Esophagus muscularis mucosa (tissue), 4 donors: ENCODE data around the gene ATP1A3. TPM values are rescaled to one million over a fixed set of nuclear protein-coding genes. Genes with fewer than 3 reads are reported as not detected.

ENCODE experiments used
- DNase-seq: peaks from one replicate; pipeline ENCODE4 v3.0.0-alpha.2; 2017; ENCODE audit errors: extremely low spot score
- H3K27ac ChIP-seq, 4 donors: fragments of 200-600 bp; sonication (generic); replicated peaks in 1 of 4; 1 replicate in 3 of 4; 2 replicates in 1 of 4; pipeline ENCODE4 v1.5.1; 2016 to 2019; ENCODE audit warnings: mild to moderate bottlenecking in 1 of 4
- H3K27me3 ChIP-seq, 4 donors: fragments of 200-600 bp; sonication (generic); one replicate each; pipeline versions ENCODE4 v1.5.1 to v1.6.0; 2016 to 2019
- H3K36me3 ChIP-seq, 4 donors: fragments of 200-600 bp; sonication (generic); one replicate each; pipeline ENCODE4 v1.5.1; 2016 to 2019
- H3K4me1 ChIP-seq, 4 donors: fragments of 200-600 bp; sonication (generic); one replicate each; pipeline ENCODE4 v1.5.1; 2016 to 2019
- H3K4me3 ChIP-seq, 4 donors: fragments of 200-600 bp; sonication (generic); 1 replicate in 2 of 4; 2 replicates in 2 of 4; pipeline ENCODE4 v1.5.1; 2016 to 2019; ENCODE audit warnings: mild to moderate bottlenecking in 4 of 4, moderate library complexity in 1 of 4
- H3K9me3 ChIP-seq, 4 donors: fragments of 200-600 bp; sonication (generic); 1 replicate in 3 of 4; 2 replicates in 1 of 4; pipeline ENCODE4 v1.5.1; 2016 to 2019
- CTCF ChIP-seq, 3 experiments: fragments of 200-600 bp in 2 of 3; fragments of 450-650 bp in 1 of 3; sonication (generic) in 2 of 3; IDR thresholded peaks; one replicate each; pipeline ENCODE4 v1.5.1; 2017 to 2019; ENCODE audit warnings: antibody characterized with exemption in 3 of 3, mild to moderate bottlenecking in 2 of 3, moderate library complexity in 1 of 3
- EP300 ChIP-seq: sonication (generic); formaldehyde crosslinking; IDR thresholded peaks from one replicate; pipeline ENCODE4 v1.6.1; 2017; ENCODE audit warnings: antibody characterized with exemption
- POLR2A ChIP-seq: fragments of 450-650 bp; IDR thresholded peaks from one replicate; pipeline ENCODE4 v1.6.1; 2017; ENCODE audit warnings: antibody characterized with exemption, moderate library complexity, mild to moderate bottlenecking, low read depth
- POLR2AphosphoS5 ChIP-seq, 2 donors: sonication (generic); formaldehyde crosslinking; IDR thresholded peaks; one replicate each; pipeline ENCODE4 v1.6.1; 2017; ENCODE audit warnings: antibody characterized with exemption in 2 of 2
- WGBS: methylation state at CpG from one replicate; pipeline ENCODE4 v1.1.5; 2018; 5-methylcytosine and 5-hydroxymethylcytosine counted together
- intact Hi-C: fragments of 100-400 bp; cut with DNase I; formaldehyde crosslinking; loops from one replicate; pipeline ENCODE4 v1.15.1; 2023
- total RNA-seq, 4 donors: library from RNA; depleted of rRNA; stranded (reverse); fragments of >200 nt; gene quantifications; one replicate each; pipeline versions ENCODE4 v1.1.0 to v1.2.1, GENCODE V29; 2016

The ATP1A3 gene
- total RNA-seq, 4 donors from 2014 or later: 2.1 to 4.3 (median 3.5) TPM

GRCh38 chr19:41968751-41969595 lies 25.1 kb downstream of the ATP1A3 start:
- intact Hi-C loops: no loop called here
- Histone ChIP-seq H3K36me3 (peaks cover 0 to 39% (median 0%) of the 10 kb centered on the region in 4 donors), H3K27ac (no peak overlapping the region), H3K27me3 (peaks cover 0 to 35% (median 0%) of the 10 kb centered on the region in 4 donors), H3K4me1 (no peaks in the 10 kb centered on the region), H3K4me3 (no peak overlapping the region), H3K9me3 (no peaks in the 10 kb centered on the region)
- WGBS: 91% methylated on average over 21 of the region's 28 CpGs
- TF ChIP-seq POLR2A: no peak
- DNase-seq: no peak

GRCh38 chr19:41967054-41967783 lies 26.8 kb downstream of the ATP1A3 start:
- intact Hi-C loops: no loop called here
- Histone ChIP-seq H3K9me3 (no peaks in the 10 kb centered on the region), H3K4me1 (no peaks in the 10 kb centered on the region), H3K27me3 (peaks cover 0 to 35% (median 0%) of the 10 kb centered on the region in 4 donors), H3K4me3 (no peak overlapping the region), H3K36me3 (peaks cover 0 to 31% (median 0%) of the 10 kb centered on the region in 4 donors), H3K27ac (no peak overlapping the region)
- no peak for DNase-seq
- TF ChIP-seq POLR2A (no peak), POLR2AphosphoS5 (IDR thresholded peaks at IDR 0.05) (no peak), EP300 (no peak), CTCF (IDR thresholded peaks at IDR 0.05) (no peak)
- 60% methylated on average over 24 of the region's 26 CpGs for WGBS

GRCh38 chr19:41965106-41965505 lies 28.9 kb downstream of the ATP1A3 start:
- H3K36me3 ChIP-seq: peaks cover 0 to 29% (median 0%) of the 10 kb centered on the region in 4 donors
- H3K9me3 ChIP-seq: no peaks in the 10 kb centered on the region
- H3K4me1 ChIP-seq: no peaks in the 10 kb centered on the region
- H3K27me3 ChIP-seq: peaks cover 0 to 33% (median 0%) of the 10 kb centered on the region in 4 donors
- no peak for TF ChIP-seq POLR2A
- no peak for TF ChIP-seq CTCF (IDR thresholded peaks at IDR 0.05)
- TF ChIP-seq EP300: no peak
- no peak for TF ChIP-seq POLR2AphosphoS5 (IDR thresholded peaks at IDR 0.05)
- intact Hi-C loops: no loop called here
- DNase-seq: no peak
- H3K27ac ChIP-seq: no peak overlapping the region
- no peak overlapping the region for H3K4me3 ChIP-seq
- 73% methylated on average over 5 of the region's 5 CpGs for WGBS

GRCh38 chr19:41960973-41961372 lies 33.1 kb downstream of the ATP1A3 start:
- H3K9me3 ChIP-seq: no peaks in the 10 kb centered on the region
- peaks cover 9 to 23% (median 22%) of the 10 kb centered on the region in 4 donors for H3K4me1 ChIP-seq
- H3K4me3 ChIP-seq: no peak overlapping the region
- DNase-seq: no peak
- peaks cover 0 to under 1% (median 0%) of the 10 kb centered on the region in 4 donors for H3K27me3 ChIP-seq
- H3K36me3 ChIP-seq: peaks cover 0 to 16% (median 14%) of the 10 kb centered on the region in 4 donors
- intact Hi-C loops: no loop called here
- TF ChIP-seq POLR2AphosphoS5 (IDR thresholded peaks at IDR 0.05) (no peak), POLR2A (no peak), EP300 (no peak), CTCF (IDR thresholded peaks at IDR 0.05) (no peak)
- H3K27ac ChIP-seq: no peak overlapping the region
- 89% methylated on average over 5 of the region's 5 CpGs for WGBS
